ENCODE measurements around the gene SIK3. TPM values are rescaled to one million over a fixed set of nuclear protein-coding genes. Genes with fewer than 3 reads are reported as not detected.

SIK3 gene
- total RNA-seq, 2 donors from 2014 or later: 37.2 to 43.5 TPM

DNA sequence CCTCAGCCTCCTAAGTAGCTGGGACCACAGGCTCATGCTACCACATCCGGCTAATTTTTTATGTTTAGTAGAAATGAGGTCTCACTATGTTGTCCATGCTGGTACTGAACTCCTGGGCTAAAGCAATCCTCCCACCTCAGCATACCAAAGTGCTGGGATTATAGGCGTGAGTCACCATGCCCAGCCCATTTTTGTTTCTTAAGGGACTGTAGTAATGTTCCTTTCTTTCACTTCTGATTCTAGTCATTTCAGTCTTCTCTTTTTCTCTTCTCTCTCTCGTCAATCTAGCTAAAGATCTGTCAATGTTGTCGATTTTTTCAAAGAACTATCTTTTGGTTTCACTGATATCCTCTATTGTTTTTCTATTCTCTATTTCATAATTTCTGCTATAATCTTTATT, 149.8 kb downstream of the SIK3 start:
- TF ChIP-seq, protein P1, sequence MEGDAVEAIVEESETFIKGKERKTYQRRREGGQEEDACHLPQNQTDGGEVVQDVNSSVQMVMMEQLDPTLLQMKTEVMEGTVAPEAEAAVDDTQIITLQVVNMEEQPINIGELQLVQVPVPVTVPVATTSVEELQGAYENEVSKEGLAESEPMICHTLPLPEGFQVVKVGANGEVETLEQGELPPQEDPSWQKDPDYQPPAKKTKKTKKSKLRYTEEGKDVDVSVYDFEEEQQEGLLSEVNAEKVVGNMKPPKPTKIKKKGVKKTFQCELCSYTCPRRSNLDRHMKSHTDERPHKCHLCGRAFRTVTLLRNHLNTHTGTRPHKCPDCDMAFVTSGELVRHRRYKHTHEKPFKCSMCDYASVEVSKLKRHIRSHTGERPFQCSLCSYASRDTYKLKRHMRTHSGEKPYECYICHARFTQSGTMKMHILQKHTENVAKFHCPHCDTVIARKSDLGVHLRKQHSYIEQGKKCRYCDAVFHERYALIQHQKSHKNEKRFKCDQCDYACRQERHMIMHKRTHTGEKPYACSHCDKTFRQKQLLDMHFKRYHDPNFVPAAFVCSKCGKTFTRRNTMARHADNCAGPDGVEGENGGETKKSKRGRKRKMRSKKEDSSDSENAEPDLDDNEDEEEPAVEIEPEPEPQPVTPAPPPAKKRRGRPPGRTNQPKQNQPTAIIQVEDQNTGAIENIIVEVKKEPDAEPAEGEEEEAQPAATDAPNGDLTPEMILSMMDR (conservative IDR thresholded peaks at IDR 0.05): no peak
- H3K36me3 ChIP-seq (ENCODE audit: control insufficient read depth, insufficient read depth, low read length): peaks cover 28% of the 10 kb centered on the region
- H3K9ac ChIP-seq (ENCODE audit: extremely low read depth, low read length, poor library complexity, severe bottlenecking): no peak overlapping the region
- H3K27ac ChIP-seq (ENCODE audit: low read depth, low read length): no peak overlapping the region
- H3K9me3 ChIP-seq (ENCODE audit: control insufficient read depth, low read length): no peaks in the 10 kb centered on the region
- no peak overlapping the region for H3K4me3 ChIP-seq (ENCODE audit: low read length)
- no peak for DNase-seq
- H3K27me3 ChIP-seq (ENCODE audit: control insufficient read depth, insufficient read depth, low read length, poor library complexity, severe bottlenecking): no peaks in the 10 kb centered on the region
- Mint-ChIP-seq H3K4me3 (no peak overlapping the region), H3K9me3 (no peaks in the 10 kb centered on the region), H3K36me3 (ENCODE audit: low read depth) (peaks cover 37% of the 10 kb centered on the region), H3K27ac (no peak overlapping the region), H3K27me3 (ENCODE audit: insufficient read depth) (no peaks in the 10 kb centered on the region), H3K4me1 (peaks cover 31% of the 10 kb centered on the region)
- WGBS, 2 experiments (ENCODE audit: insufficient coverage in 1 of 2, insufficient read length in 1 of 2): 95 to 100% methylated on average over 3 to 4 of the region's 4 CpGs
- peaks cover 4% of the 10 kb centered on the region for H3K4me1 ChIP-seq (ENCODE audit: control insufficient read depth, insufficient read depth, low read length)

DNA sequence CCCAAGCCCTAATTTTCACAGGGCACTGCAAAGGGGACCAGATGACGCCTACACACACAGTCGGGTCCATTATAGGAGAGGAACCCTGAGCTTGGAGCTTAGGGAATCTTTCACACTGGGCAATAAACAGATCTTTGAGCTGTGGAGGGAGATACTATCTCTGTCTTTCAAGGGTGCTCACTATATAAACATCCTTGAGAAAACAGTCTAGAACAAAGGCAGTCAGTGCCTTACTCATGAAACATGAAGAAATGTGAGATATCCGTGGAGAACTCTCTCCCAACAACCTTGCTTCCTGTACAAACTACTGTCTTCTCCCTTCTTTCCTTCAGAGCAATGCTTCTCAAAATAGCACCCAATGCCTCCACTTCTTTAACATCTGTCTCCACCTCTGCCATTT, 151.8 kb downstream of the SIK3 start:
- Mint-ChIP-seq H3K9me3 (no peaks in the 10 kb centered on the region), H3K27ac (peak overlapping the region; percentile 54), H3K27me3 (ENCODE audit: insufficient read depth) (no peaks in the 10 kb centered on the region), H3K4me1 (peaks cover 37% of the 10 kb centered on the region), H3K36me3 (ENCODE audit: low read depth) (peaks cover 37% of the 10 kb centered on the region), H3K4me3 (no peak overlapping the region)
- H3K4me3 ChIP-seq (ENCODE audit: low read length): no peak overlapping the region
- no peak for DNase-seq
- H3K4me1 ChIP-seq (ENCODE audit: control insufficient read depth, insufficient read depth, low read length): peaks cover 4% of the 10 kb centered on the region
- no peaks in the 10 kb centered on the region for H3K27me3 ChIP-seq (ENCODE audit: control insufficient read depth, insufficient read depth, low read length, poor library complexity, severe bottlenecking)
- no peaks in the 10 kb centered on the region for H3K9me3 ChIP-seq (ENCODE audit: control insufficient read depth, low read length)
- peaks cover 24% of the 10 kb centered on the region for H3K36me3 ChIP-seq (ENCODE audit: control insufficient read depth, insufficient read depth, low read length)
- 84 to 89% methylated on average over 3 of the region's 3 CpGs for WGBS, 2 experiments (ENCODE audit: insufficient coverage in 1 of 2, insufficient read length in 1 of 2)
- no peak overlapping the region for H3K9ac ChIP-seq (ENCODE audit: extremely low read depth, low read length, poor library complexity, severe bottlenecking)
- H3K27ac ChIP-seq (ENCODE audit: low read depth, low read length): no peak overlapping the region
- TF ChIP-seq, protein P1 (conservative IDR thresholded peaks at IDR 0.05): no peak

GRCh38 chr11:116939499-116939898, 158.7 kb downstream of the SIK3 start:
- Mint-ChIP-seq H3K27ac (no peak overlapping the region), H3K9me3 (no peaks in the 10 kb centered on the region), H3K4me1 (peaks cover 8% of the 10 kb centered on the region), H3K36me3 (ENCODE audit: low read depth) (peaks cover 20% of the 10 kb centered on the region), H3K27me3 (ENCODE audit: insufficient read depth) (no peaks in the 10 kb centered on the region), H3K4me3 (no peak overlapping the region)
- Histone ChIP-seq H3K27me3 (ENCODE audit: control insufficient read depth, insufficient read depth, low read length, poor library complexity, severe bottlenecking) (no peaks in the 10 kb centered on the region), H3K4me3 (ENCODE audit: low read length) (no peak overlapping the region), H3K27ac (ENCODE audit: low read depth, low read length) (no peak overlapping the region), H3K9ac (ENCODE audit: extremely low read depth, low read length, poor library complexity, severe bottlenecking) (no peak overlapping the region), H3K4me1 (ENCODE audit: control insufficient read depth, insufficient read depth, low read length) (no peaks in the 10 kb centered on the region), H3K36me3 (ENCODE audit: control insufficient read depth, insufficient read depth, low read length) (peaks cover 17% of the 10 kb centered on the region), H3K9me3 (ENCODE audit: control insufficient read depth, low read length) (peaks cover under 1% of the 10 kb centered on the region)
- TF ChIP-seq, protein P1 (conservative IDR thresholded peaks at IDR 0.05): no peak
- DNase-seq: no peak
- 100% methylated on average over 1 of the region's 1 CpG; no CpG with 5 or more reads in 1 of the 2 experiments for WGBS, 2 experiments (ENCODE audit: insufficient coverage in 1 of 2, insufficient read length in 1 of 2)
